Psoas muscle (tissue), 8 donors: Measurements from ENCODE around the gene FAM107B. TPM values are rescaled to one million over a fixed set of nuclear protein-coding genes. Genes with fewer than 3 reads are reported as not detected.
A peak's percentile ranks its signal among the peaks of the same experiment; 100 is the strongest.

Experiments used
- ATAC-seq, 4 donors: fragments of 200-7000 bp; cut with Tn5 transposase; one replicate each; pipeline ENCODE4 v1.9.1; 2020; ENCODE audit warnings: moderate library complexity in 3 of 4, mild to moderate bottlenecking in 2 of 4
- DNase-seq, 2 donors: peaks; one replicate each; pipeline ENCODE4 v3.0.0-alpha.2; 2020
- H3K27ac ChIP-seq: fragments of 200-600 bp; one replicate; pipeline ENCODE4 v1.8.0; 2022
- H3K27me3 ChIP-seq, 3 donors: fragments of 200-600 bp in 1 of 3; one replicate each; pipeline versions ENCODE4 v1.6.1 to v1.8.0; 2013 to 2022; ENCODE audit warnings: low read length in 2 of 3, mild to moderate bottlenecking in 2 of 3, moderate library complexity in 1 of 3; ENCODE audit not compliant: insufficient read depth in 3 of 3
- H3K36me3 ChIP-seq, 2 donors: fragments of 200-600 bp in 1 of 2; one replicate each; pipeline versions ENCODE4 v1.6.1 to v1.8.0; 2013 to 2022; ENCODE audit warnings: low read depth in 1 of 2, mild to moderate bottlenecking in 1 of 2, moderate library complexity in 1 of 2; ENCODE audit not compliant: insufficient read depth in 1 of 2
- H3K4me1 ChIP-seq: fragments of 200-600 bp; one replicate; pipeline ENCODE4 v1.8.0; 2022
- H3K4me3 ChIP-seq: fragments of 200-600 bp; one replicate; pipeline ENCODE4 v1.8.0; 2022; ENCODE audit warnings: mild to moderate bottlenecking
- H3K9me3 ChIP-seq: fragments of 200-600 bp; one replicate; pipeline ENCODE4 v1.8.0; 2022
- CTCF ChIP-seq: fragments of 200-600 bp; IDR thresholded peaks from one replicate; pipeline ENCODE4 v1.8.0; 2022; ENCODE audit warnings: antibody characterized with exemption
- WGBS, 3 donors: extraction: QIAGEN DNeasy Blood & Tissue Kit; methylation state at CpG; one replicate each; pipeline versions ENCODE4 v1.1.6 to v1.1.7; 2013; 5-methylcytosine and 5-hydroxymethylcytosine counted together
- intact Hi-C, 2 donors: fragments of 100-400 bp; cut with DNase I; formaldehyde crosslinking; loops; one replicate each; pipeline versions ENCODE4 v1.11.0 to v1.14.2; 2022
- polyA plus RNA-seq, 3 donors: library from polyadenylated mRNA; stranded (reverse); fragments of 200-250 nt; gene quantifications; one replicate each; pipeline ENCODE4 v1.2.3, GENCODE V29; 2013
- total RNA-seq, 4 donors: library from RNA; stranded (reverse); fragmentation: NEBNext Ultra II Directional in 2 of 4; extraction: Animal tissue kit (Norgen Biotek cat#: 25700) in 2 of 4; gene quantifications; one replicate each; pipeline versions ENCODE4 v1.2.1 to v1.2.4, GENCODE V29; 2021 to 2023
- donor health status: healthy with polysubstance abuse.
- donor health status: DM: no; HTN: no; CAD: no; lungs with moderate emphysema.
- donor health status: Bipolar disorder and iron deficiency.
- donor health status: healthy.
- donor health status: DM: yes; HTN: yes; CAD: no.
- donor health status: DM: no; HTN: no; CAD: no.
- donor health status: DM: no; HTN: no; CAD: no.
- donor health status: DM: yes; HTN: yes; CAD: no.

FAM107B gene
- total and polyA plus RNA-seq, 7 donors = 1.0 to 3.1 (median 1.8) TPM

DNA sequence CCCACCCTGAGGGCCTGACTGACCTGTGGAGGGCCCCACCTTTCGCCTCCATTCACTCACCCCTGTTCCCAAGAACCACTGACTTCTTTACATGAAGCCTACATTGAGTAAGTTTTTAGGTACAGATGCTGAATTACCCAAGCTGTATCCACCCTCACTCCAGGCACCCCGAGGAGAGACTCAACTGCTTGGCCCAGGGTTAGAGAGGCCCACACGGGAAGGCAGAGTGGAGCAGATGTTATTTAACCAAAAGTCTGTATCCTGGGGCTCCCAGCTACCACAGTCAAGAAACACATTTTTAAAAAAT lies 230.8 kb downstream of the FAM107B start:
- no peaks in the 10 kb centered on the region for H3K27me3 ChIP-seq
- no peak overlapping the region for H3K4me3 ChIP-seq
- DNase-seq (no peak), ATAC-seq (no peak)
- no peaks in the 10 kb centered on the region for H3K36me3 ChIP-seq
- WGBS, 3 donors = 78 to 97% (median 81%) methylated on average over 3 of the region's 3 CpGs
- no peaks in the 10 kb centered on the region for H3K9me3 ChIP-seq
- TF ChIP-seq CTCF = no peak
- no peak overlapping the region for H3K27ac ChIP-seq
- H3K4me1 ChIP-seq = no peaks in the 10 kb centered on the region
- intact Hi-C loops = loop anchor here in 1 of 2 donors (5.0 kb wide), 1 partner anchor 278 kb away; no protein-coding TSS in a partner anchor

DNA sequence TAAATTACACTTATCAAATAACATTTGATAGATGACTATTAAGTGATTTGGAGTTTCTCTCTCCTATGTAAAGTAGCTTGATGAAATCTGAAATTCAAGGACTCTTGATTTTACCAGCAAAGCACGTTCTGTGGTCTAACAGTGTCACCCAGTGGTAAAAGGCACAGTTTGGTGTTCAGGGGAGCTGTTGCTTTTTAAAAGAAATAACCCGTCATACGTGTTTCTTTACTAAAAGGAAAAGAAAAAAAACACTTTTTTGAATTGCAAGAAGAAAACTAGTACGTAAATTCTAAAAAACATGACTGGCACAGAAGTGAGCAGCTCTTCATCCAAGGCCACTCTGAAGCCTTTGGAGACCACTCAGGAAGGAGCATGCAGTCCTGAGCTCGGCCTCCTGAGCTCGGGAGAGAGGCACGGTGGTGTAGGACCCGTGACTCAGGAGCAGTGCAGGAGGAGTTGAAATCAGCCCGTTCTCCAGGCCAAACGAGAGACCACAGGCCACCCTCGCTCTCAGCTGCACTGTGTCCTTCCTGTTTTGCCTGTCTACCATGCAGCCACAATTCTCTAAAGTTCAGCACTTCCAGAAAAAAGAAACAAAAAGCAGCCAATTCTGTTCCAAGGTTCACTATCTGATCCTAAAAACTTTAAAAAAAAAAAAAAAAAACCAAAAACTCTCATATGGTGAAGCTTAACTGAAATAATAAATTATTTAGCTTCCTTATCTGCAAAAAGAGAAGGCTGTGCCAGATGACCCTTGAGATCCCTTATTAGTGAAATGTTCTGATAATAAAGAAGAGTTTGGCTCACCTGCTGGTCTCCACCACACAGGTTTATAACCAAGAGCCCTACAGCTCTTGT lies 231.4 kb downstream of the FAM107B start:
- no peaks in the 10 kb centered on the region for H3K9me3 ChIP-seq
- no peak overlapping the region for H3K4me3 ChIP-seq
- H3K36me3 ChIP-seq = no peaks in the 10 kb centered on the region
- ATAC-seq = no peak
- TF ChIP-seq CTCF = peak; percentile 16
- WGBS, 3 donors = 54 to 70% (median 63%) methylated on average over 11 of the region's 11 CpGs
- no peak overlapping the region for H3K27ac ChIP-seq
- no peaks in the 10 kb centered on the region for H3K4me1 ChIP-seq
- no peak for DNase-seq
- intact Hi-C loops = loop anchor here in 1 of 2 donors (5.0 kb wide), 1 partner anchor 279 kb away; no protein-coding TSS in a partner anchor
- H3K27me3 ChIP-seq = no peaks in the 10 kb centered on the region

- intact Hi-C loops = loop anchor here in 1 of 2 donors (5.0 kb wide), 1 partner anchor 281 kb away; no protein-coding TSS in a partner anchor
These were observed 233.3 kb downstream of the FAM107B start for GRCh38 chr10:14541379-14541778.

GRCh38 chr10:14540611-14541010 lies 234.1 kb downstream of the FAM107B start:
- intact Hi-C loops = loop anchor here in 1 of 2 donors (5.0 kb wide), 1 partner anchor 282 kb away; no protein-coding TSS in a partner anchor
- H3K4me3 ChIP-seq = no peak overlapping the region
- no peaks in the 10 kb centered on the region for H3K9me3 ChIP-seq
- no peak overlapping the region for H3K27ac ChIP-seq
- no peak for DNase-seq
- H3K4me1 ChIP-seq = no peaks in the 10 kb centered on the region
- no peaks in the 10 kb centered on the region for H3K36me3 ChIP-seq
- no peaks in the 10 kb centered on the region for H3K27me3 ChIP-seq
- ATAC-seq = no peak
- WGBS, 3 donors = 78 to 83% (median 82%) methylated on average over 5 of the region's 5 CpGs
- TF ChIP-seq CTCF = no peak

More at GRCh38 chr10:14541379-14541778, 233.3 kb downstream of the FAM107B start:
- DNase-seq (no peak), ATAC-seq (no peak)
- H3K9me3 ChIP-seq = no peaks in the 10 kb centered on the region
- H3K4me1 ChIP-seq = no peaks in the 10 kb centered on the region
- no peak overlapping the region for H3K27ac ChIP-seq
- H3K4me3 ChIP-seq = no peak overlapping the region
- H3K27me3 ChIP-seq = no peaks in the 10 kb centered on the region
- H3K36me3 ChIP-seq = no peaks in the 10 kb centered on the region
- TF ChIP-seq CTCF = no peak
- WGBS, 3 donors = 89 to 91% (median 90%) methylated on average over 9 of the region's 9 CpGs
